NB4 (cell line): Measurements from ENCODE around the gene L3MBTL2.
"Not testable (repeated sequence)": the region's sequence is repeated elsewhere in the genome, so short reads cannot be mapped to it uniquely, and the experiment has no call there.

Source experiments
- DNase-seq: peaks from one replicate; pipeline ENCODE4 v3.0.0; 2010; ENCODE audit warnings: low read depth
- H3K4me3 ChIP-seq: one replicate; pipeline ENCODE4 v1.5.1; 2011; ENCODE audit warnings: mild to moderate bottlenecking, low read depth, low read length, moderate library complexity
- MYC ChIP-seq: IDR thresholded peaks from 2 replicates; pipeline ENCODE4 v1.6.1; 2011; ENCODE audit warnings: low read depth, low read length
- POLR2A ChIP-seq: IDR thresholded peaks from 2 replicates; pipeline ENCODE4 v1.6.1; 2011; ENCODE audit warnings: mild to moderate bottlenecking; ENCODE audit not compliant: insufficient read length; ENCODE audit errors: extremely low read depth
- TF ChIP-seq, protein P1 (sequence below): IDR thresholded peaks from 2 replicates; pipeline ENCODE4 v1.6.1; 2011; ENCODE audit warnings: low read depth, low read length
- TF ChIP-seq, protein P2 (sequence below): IDR thresholded peaks from one replicate; pipeline ENCODE4 v1.5.1; 2012; ENCODE audit warnings: low read depth, low read length

Gene L3MBTL2

GRCh38 chr22:41249442-41249841 lies 44.3 kb downstream of the L3MBTL2 start:
- TF ChIP-seq POLR2A (no peak), MYC (no peak)
- TF ChIP-seq, protein P1, sequence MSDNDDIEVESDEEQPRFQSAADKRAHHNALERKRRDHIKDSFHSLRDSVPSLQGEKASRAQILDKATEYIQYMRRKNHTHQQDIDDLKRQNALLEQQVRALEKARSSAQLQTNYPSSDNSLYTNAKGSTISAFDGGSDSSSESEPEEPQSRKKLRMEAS: no peak
- TF ChIP-seq, protein P2, sequence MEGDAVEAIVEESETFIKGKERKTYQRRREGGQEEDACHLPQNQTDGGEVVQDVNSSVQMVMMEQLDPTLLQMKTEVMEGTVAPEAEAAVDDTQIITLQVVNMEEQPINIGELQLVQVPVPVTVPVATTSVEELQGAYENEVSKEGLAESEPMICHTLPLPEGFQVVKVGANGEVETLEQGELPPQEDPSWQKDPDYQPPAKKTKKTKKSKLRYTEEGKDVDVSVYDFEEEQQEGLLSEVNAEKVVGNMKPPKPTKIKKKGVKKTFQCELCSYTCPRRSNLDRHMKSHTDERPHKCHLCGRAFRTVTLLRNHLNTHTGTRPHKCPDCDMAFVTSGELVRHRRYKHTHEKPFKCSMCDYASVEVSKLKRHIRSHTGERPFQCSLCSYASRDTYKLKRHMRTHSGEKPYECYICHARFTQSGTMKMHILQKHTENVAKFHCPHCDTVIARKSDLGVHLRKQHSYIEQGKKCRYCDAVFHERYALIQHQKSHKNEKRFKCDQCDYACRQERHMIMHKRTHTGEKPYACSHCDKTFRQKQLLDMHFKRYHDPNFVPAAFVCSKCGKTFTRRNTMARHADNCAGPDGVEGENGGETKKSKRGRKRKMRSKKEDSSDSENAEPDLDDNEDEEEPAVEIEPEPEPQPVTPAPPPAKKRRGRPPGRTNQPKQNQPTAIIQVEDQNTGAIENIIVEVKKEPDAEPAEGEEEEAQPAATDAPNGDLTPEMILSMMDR: no peak
- DNase-seq: no peak

GRCh38 chr22:41250127-41250526 lies 45.0 kb downstream of the L3MBTL2 start:
- no peak for TF ChIP-seq POLR2A
- TF ChIP-seq, protein P1: no peak
- TF ChIP-seq, protein P2: no peak
- TF ChIP-seq MYC: no peak
- DNase-seq: no peak
- no peak overlapping the region for H3K4me3 ChIP-seq

More at GRCh38 chr22:41249442-41249841, 44.3 kb downstream of the L3MBTL2 start:
- no peak overlapping the region for H3K4me3 ChIP-seq

GRCh38 chr22:41252365-41252764 lies 47.3 kb downstream of the L3MBTL2 start:
- H3K4me3 ChIP-seq: no peak overlapping the region
- TF ChIP-seq POLR2A (no peak), MYC (no peak)
- TF ChIP-seq, protein P1: no peak
- TF ChIP-seq, protein P2: no peak
- no peak for DNase-seq

DNA sequence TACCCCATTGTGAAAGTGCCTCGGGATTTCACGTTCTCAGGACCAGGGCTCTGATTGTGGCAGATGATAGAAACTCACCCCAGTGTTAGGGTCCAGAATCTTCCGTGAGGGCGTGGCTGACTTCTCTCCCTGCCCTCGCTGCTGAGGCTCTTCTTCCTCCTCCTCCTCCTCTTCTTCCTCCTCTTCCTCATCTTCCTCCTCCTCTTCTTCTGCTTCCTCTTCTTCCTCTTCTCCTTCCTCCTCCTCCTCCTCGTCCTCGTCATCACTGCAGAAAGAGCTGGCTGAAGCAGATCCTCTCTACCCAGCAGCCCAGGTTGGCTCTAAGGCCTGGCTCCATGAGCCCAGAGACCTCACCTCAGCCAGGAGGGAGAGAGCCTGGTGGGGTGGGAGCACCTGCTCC lies 49.1 kb downstream of the L3MBTL2 start:
- DNase-seq: no peak
- no peak overlapping the region for H3K4me3 ChIP-seq
- no peak for TF ChIP-seq POLR2A

- DNase-seq: no peak
- TF ChIP-seq MYC (no peak), POLR2A (no peak)
- TF ChIP-seq, protein P2: no peak
- TF ChIP-seq, protein P1: no peak
- no peak overlapping the region for H3K4me3 ChIP-seq
These were observed 51.4 kb downstream of the L3MBTL2 start for GRCh38 chr22:41256254-41257253.

DNA sequence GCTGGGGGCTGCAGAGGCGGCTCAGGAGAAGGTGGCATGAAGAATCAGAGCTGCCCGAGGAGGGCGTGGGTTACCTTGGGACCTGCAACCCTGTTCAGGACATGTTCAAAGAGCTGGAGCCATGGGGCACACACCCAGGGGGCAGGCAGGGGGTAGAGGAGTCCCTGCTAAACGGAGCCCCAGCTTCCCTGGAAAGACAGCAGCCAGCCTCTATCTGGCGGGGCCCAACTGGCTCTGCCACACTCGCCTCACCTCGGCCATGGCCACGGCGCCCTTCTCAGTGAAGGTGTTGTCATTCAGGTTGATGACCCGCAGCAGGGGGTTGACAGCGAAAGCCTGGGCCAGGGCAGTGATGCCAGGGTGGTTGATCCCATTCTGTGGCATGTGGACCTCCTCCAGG lies 52.6 kb downstream of the L3MBTL2 start:
- H3K4me3 ChIP-seq: no peak overlapping the region
- TF ChIP-seq POLR2A: no peak
- TF ChIP-seq MYC: no peak
- TF ChIP-seq, protein P2: no peak
- TF ChIP-seq, protein P1: no peak
- DNase-seq: no peak

GRCh38 chr22:41259756-41260155 lies 54.6 kb downstream of the L3MBTL2 start:
- not testable (repeated sequence) for H3K4me3 ChIP-seq, DNase-seq
